Upper lobe of right lung (tissue), 1 donor: ENCODE data around the gene ABCC5. TPM values are rescaled to one million over a fixed set of nuclear protein-coding genes. Genes with fewer than 3 reads are reported as not detected.

ENCODE experiments used
- ATAC-seq: fragments of 200-7000 bp; cut with Tn5 transposase; one replicate; pipeline ENCODE4 v1.9.1; 2020; ENCODE audit warnings: mild to moderate bottlenecking, moderate library complexity
- DNase-seq: peaks from one replicate; pipeline ENCODE4 v3.0.0-alpha.2; 2020
- H3K27ac ChIP-seq: fragments of 200-600 bp; one replicate; pipeline ENCODE4 v1.8.0; 2022
- H3K27me3 ChIP-seq: fragments of 200-600 bp; one replicate; pipeline ENCODE4 v1.8.0; 2022; ENCODE audit warnings: mild to moderate bottlenecking
- H3K36me3 ChIP-seq: fragments of 200-600 bp; one replicate; pipeline ENCODE4 v1.8.0; 2022
- H3K4me1 ChIP-seq: fragments of 200-600 bp; one replicate; pipeline ENCODE4 v1.8.0; 2022
- H3K4me3 ChIP-seq: fragments of 200-600 bp; one replicate; pipeline ENCODE4 v1.8.0; 2022; ENCODE audit warnings: mild to moderate bottlenecking
- H3K9me3 ChIP-seq: fragments of 200-600 bp; one replicate; pipeline ENCODE4 v1.8.0; 2022
- CTCF ChIP-seq: fragments of 200-600 bp; IDR thresholded peaks from one replicate; pipeline ENCODE4 v1.8.0; 2022; ENCODE audit warnings: antibody characterized with exemption
- intact Hi-C: fragments of 100-400 bp; cut with DNase I; formaldehyde crosslinking; loops from one replicate; pipeline ENCODE4 v1.11.0; 2022
- total RNA-seq: library from RNA; stranded (reverse); fragmentation: NEBNext Ultra II Directional; extraction: Animal tissue kit (Norgen Biotek cat#: 25700); gene quantifications from one replicate; pipeline ENCODE4 v1.2.1, GENCODE V29; 2021
- donor health status: DM: no; HTN: yes; CAD: no; lungs with severe emphysema.

The ABCC5 gene
- total RNA-seq, 1 donor from 2014 or later = 33.5 TPM

- no peak for DNase-seq
- Histone ChIP-seq H3K9me3 (no peaks in the 10 kb centered on the region), H3K4me3 (no peak overlapping the region), H3K27me3 (no peaks in the 10 kb centered on the region), H3K27ac (no peak overlapping the region), H3K4me1 (no peaks in the 10 kb centered on the region), H3K36me3 (peaks cover 59% of the 10 kb centered on the region)
- no peak for ATAC-seq
- no peak for TF ChIP-seq CTCF
- intact Hi-C loops = no loop called here
Measured at GRCh38 chr3:183924543-183924942, 93.1 kb downstream of the ABCC5 start.

- no peaks in the 10 kb centered on the region for H3K27me3 ChIP-seq
- no peak overlapping the region for H3K4me3 ChIP-seq
- TF ChIP-seq CTCF = no peak
- ATAC-seq (no peak), DNase-seq (no peak)
- no peaks in the 10 kb centered on the region for H3K9me3 ChIP-seq
- intact Hi-C loops = no loop called here
- peaks cover 52% of the 10 kb centered on the region for H3K36me3 ChIP-seq
- no peaks in the 10 kb centered on the region for H3K4me1 ChIP-seq
- no peak overlapping the region for H3K27ac ChIP-seq
Measured at GRCh38 chr3:183922421-183922820, 95.3 kb downstream of the ABCC5 start.

- no peaks in the 10 kb centered on the region for H3K9me3 ChIP-seq
- H3K4me1 ChIP-seq = no peaks in the 10 kb centered on the region
- no peak for DNase-seq
- no peak for TF ChIP-seq CTCF
- no peaks in the 10 kb centered on the region for H3K27me3 ChIP-seq
- intact Hi-C loops = no loop called here
- no peak overlapping the region for H3K27ac ChIP-seq
- H3K4me3 ChIP-seq = no peak overlapping the region
- peaks cover 46% of the 10 kb centered on the region for H3K36me3 ChIP-seq
- ATAC-seq = no peak
Measured at GRCh38 chr3:183921096-183921495, 96.6 kb downstream of the ABCC5 start.

GRCh38 chr3:183920416-183920815 lies 97.3 kb downstream of the ABCC5 start:
- DNase-seq = no peak
- Histone ChIP-seq H3K27me3 (no peaks in the 10 kb centered on the region), H3K4me3 (no peak overlapping the region), H3K36me3 (peaks cover 45% of the 10 kb centered on the region), H3K9me3 (no peaks in the 10 kb centered on the region), H3K27ac (no peak overlapping the region), H3K4me1 (no peaks in the 10 kb centered on the region)
- TF ChIP-seq CTCF = no peak
- no peak for ATAC-seq
- intact Hi-C loops = no loop called here

- no peak for TF ChIP-seq CTCF
- Histone ChIP-seq H3K36me3 (peaks cover 23% of the 10 kb centered on the region), H3K9me3 (no peaks in the 10 kb centered on the region), H3K4me1 (no peaks in the 10 kb centered on the region), H3K4me3 (no peak overlapping the region), H3K27me3 (no peaks in the 10 kb centered on the region), H3K27ac (no peak overlapping the region)
- intact Hi-C loops = no loop called here
- no peak for DNase-seq
- ATAC-seq = no peak
Measured at GRCh38 chr3:183918178-183918577, 99.5 kb downstream of the ABCC5 start.

GRCh38 chr3:183917776-183918175 lies 99.9 kb downstream of the ABCC5 start:
- no peak for DNase-seq
- H3K27ac ChIP-seq = no peak overlapping the region
- no peaks in the 10 kb centered on the region for H3K4me1 ChIP-seq
- ATAC-seq = peak; percentile 12
- no peaks in the 10 kb centered on the region for H3K9me3 ChIP-seq
- no peaks in the 10 kb centered on the region for H3K27me3 ChIP-seq
- H3K4me3 ChIP-seq = no peak overlapping the region
- no peak for TF ChIP-seq CTCF
- intact Hi-C loops = no loop called here
- H3K36me3 ChIP-seq = peaks cover 22% of the 10 kb centered on the region
